Testis (tissue), 2 donors: Measurements from ENCODE around the gene KLF9.

Source experiments
- POLR2A ChIP-seq: fragments of 450-650 bp; IDR thresholded peaks from one replicate; pipeline ENCODE4 v1.6.1; 2017; ENCODE audit warnings: antibody characterized with exemption, mild to moderate bottlenecking, moderate library complexity
- TF ChIP-seq, protein P1 (sequence below), 3 experiments: fragments of 450-650 bp in 2 of 3; fragments of 200-600 bp in 1 of 3; sonication (generic) in 1 of 3; IDR thresholded peaks; one replicate each; pipeline ENCODE4 v1.5.1; 2016 to 2019; ENCODE audit warnings: antibody characterized with exemption in 3 of 3, mild to moderate bottlenecking in 2 of 3, moderate library complexity in 1 of 3

DNA sequence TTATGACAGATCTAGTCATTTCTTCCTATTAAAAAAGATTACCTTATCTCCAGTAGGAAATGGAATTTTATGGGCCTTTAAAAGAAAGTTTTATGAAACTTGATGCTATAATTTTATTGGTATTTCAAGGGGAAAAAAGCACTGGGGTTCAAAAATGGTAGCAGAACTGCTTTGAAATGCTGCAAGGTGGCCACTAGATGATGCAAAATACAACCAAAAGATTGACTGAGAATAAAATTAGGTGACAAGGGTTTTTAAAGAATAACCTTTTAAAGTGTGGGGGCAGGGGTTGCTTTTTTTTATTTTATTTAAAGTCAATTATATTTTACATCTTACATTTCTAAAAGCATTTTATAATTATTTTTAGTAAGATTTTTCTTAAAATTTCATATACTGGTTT, 61.7 kb downstream of the KLF9 start:
- TF ChIP-seq, protein P1, sequence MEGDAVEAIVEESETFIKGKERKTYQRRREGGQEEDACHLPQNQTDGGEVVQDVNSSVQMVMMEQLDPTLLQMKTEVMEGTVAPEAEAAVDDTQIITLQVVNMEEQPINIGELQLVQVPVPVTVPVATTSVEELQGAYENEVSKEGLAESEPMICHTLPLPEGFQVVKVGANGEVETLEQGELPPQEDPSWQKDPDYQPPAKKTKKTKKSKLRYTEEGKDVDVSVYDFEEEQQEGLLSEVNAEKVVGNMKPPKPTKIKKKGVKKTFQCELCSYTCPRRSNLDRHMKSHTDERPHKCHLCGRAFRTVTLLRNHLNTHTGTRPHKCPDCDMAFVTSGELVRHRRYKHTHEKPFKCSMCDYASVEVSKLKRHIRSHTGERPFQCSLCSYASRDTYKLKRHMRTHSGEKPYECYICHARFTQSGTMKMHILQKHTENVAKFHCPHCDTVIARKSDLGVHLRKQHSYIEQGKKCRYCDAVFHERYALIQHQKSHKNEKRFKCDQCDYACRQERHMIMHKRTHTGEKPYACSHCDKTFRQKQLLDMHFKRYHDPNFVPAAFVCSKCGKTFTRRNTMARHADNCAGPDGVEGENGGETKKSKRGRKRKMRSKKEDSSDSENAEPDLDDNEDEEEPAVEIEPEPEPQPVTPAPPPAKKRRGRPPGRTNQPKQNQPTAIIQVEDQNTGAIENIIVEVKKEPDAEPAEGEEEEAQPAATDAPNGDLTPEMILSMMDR (IDR thresholded peaks at IDR 0.05) = peak; percentile 33 to 41 (median 40)
- TF ChIP-seq POLR2A = no peak
